Left ventricle myocardium inferior (tissue), 1 donor: Measurements from ENCODE around the gene FFAR2. TPM values are rescaled to one million over a fixed set of nuclear protein-coding genes. Genes with fewer than 3 reads are reported as not detected.

ENCODE experiments used
- DNase-seq: peaks from one replicate; pipeline ENCODE4 v3.0.0-alpha.2; 2020
- H3K27ac ChIP-seq: fragments of 200-600 bp; replicated peaks from 2 replicates; pipeline ENCODE4 v1.8.0; 2021
- H3K27me3 ChIP-seq: fragments of 200-600 bp; 2 replicates; pipeline ENCODE4 v1.8.0; 2021; ENCODE audit warnings: low read depth
- H3K36me3 ChIP-seq: fragments of 200-600 bp; 2 replicates; pipeline ENCODE4 v1.8.0; 2021
- H3K4me1 ChIP-seq: fragments of 200-600 bp; 2 replicates; pipeline ENCODE4 v1.8.0; 2021
- H3K4me3 ChIP-seq: fragments of 200-600 bp; 2 replicates; pipeline ENCODE4 v1.8.0; 2021; ENCODE audit warnings: mild to moderate bottlenecking, moderate library complexity
- H3K9me3 ChIP-seq: fragments of 200-600 bp; replicated peaks from 2 replicates; pipeline ENCODE4 v1.8.0; 2021
- intact Hi-C: fragments of 100-400 bp; cut with micrococcal nuclease; formaldehyde crosslinking; loops from one replicate; pipeline ENCODE4 v1.11.0; 2022
- total RNA-seq: library from RNA; stranded (reverse); fragmentation: NEBNext Ultra II Directional; extraction: Animal tissue kit (Norgen Biotek cat#: 25700); gene quantifications from one replicate; pipeline ENCODE4 v1.2.1, GENCODE V29; 2021
- TF ChIP-seq, protein P1 (sequence below): fragments of 200-600 bp; IDR thresholded peaks from 2 replicates; pipeline ENCODE4 v1.8.0; 2021; ENCODE audit warnings: antibody characterized with exemption, mild to moderate bottlenecking, borderline replicate concordance
- donor health status: DM: no; HTN: yes; CAD: no; lungs with severe emphysema.

The FFAR2 gene
- total RNA-seq, 1 donor from 2014 or later, result 0.27 TPM

DNA sequence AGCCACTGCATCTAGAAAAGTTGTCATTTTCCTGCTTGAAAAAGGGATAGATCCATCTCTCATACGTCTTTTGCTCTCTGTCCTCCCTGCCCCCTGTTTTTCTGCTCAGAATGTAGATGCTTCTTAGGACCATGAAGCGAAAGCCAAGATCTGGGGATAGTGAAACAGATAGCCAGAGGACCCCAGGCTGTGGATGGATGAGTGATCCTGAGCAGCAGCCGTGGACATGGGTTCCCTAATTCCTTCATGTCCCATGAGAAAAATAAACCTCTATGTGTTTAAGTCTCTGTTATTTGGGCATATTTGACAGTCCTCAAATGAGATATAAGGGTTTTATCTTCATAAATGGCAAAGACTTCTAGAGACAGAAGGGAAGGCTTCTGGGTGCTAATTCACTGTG lies 12.2 kb upstream of the FFAR2 start:
- TF ChIP-seq, protein P1, sequence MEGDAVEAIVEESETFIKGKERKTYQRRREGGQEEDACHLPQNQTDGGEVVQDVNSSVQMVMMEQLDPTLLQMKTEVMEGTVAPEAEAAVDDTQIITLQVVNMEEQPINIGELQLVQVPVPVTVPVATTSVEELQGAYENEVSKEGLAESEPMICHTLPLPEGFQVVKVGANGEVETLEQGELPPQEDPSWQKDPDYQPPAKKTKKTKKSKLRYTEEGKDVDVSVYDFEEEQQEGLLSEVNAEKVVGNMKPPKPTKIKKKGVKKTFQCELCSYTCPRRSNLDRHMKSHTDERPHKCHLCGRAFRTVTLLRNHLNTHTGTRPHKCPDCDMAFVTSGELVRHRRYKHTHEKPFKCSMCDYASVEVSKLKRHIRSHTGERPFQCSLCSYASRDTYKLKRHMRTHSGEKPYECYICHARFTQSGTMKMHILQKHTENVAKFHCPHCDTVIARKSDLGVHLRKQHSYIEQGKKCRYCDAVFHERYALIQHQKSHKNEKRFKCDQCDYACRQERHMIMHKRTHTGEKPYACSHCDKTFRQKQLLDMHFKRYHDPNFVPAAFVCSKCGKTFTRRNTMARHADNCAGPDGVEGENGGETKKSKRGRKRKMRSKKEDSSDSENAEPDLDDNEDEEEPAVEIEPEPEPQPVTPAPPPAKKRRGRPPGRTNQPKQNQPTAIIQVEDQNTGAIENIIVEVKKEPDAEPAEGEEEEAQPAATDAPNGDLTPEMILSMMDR, result no peak
- intact Hi-C loops, result no loop called here
- no peak for DNase-seq
- Histone ChIP-seq H3K27ac (peak overlapping the region; percentile 55), H3K4me1 (peaks cover 41% of the 10 kb centered on the region), H3K36me3 (no peaks in the 10 kb centered on the region), H3K4me3 (no peak overlapping the region), H3K9me3 (peaks cover 12% of the 10 kb centered on the region), H3K27me3 (no peaks in the 10 kb centered on the region)

DNA sequence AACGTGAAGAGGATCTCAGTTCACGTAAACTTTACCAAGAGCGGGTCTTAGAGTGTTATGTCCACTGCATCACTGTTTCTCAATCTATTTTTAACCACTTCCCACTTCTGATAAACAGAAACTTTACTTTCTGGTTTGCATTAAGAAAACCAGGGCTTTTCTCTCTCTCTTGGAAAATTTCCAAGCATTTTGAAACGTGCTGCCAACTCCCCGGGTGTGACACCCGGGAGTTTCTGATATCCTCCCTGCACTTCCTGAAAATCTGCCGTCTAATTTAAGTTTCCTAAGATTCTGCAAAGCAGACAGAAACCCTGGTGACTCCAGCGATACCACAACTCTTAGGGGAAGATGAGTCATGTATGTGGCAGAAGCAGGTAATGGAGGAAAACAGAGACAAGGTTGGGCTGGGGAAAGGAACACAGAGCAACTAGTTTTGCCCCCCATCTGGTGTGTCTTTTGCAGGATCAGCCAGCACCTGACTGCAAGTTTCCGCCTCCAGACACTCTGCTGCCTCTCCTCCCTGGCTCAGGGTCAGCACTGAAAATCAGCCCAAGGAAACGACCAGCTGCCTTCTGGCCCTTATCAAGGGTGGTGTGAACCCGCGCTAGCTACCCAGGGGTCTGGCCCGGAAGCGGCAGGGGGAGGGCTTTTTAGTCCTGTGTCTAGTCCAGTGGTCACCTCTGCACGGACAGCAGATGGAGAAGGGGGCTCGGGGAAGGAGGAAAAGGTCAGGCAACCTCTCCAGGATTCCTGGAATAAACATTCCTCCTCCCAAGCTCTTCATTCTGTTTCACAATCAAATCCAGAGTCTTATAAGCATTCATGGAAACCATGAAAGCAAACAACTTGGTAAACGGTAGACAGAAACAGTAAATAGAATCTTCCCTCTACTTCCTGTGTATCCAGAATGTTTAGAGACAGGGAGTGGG lies 11.3 kb upstream of the FFAR2 start:
- Histone ChIP-seq H3K27ac (peak overlapping the region; percentile 55), H3K36me3 (no peaks in the 10 kb centered on the region), H3K4me1 (peaks cover 41% of the 10 kb centered on the region), H3K9me3 (peaks cover 3% of the 10 kb centered on the region), H3K4me3 (peak overlapping the region; percentile 35), H3K27me3 (no peaks in the 10 kb centered on the region)
- intact Hi-C loops, result no loop called here
- DNase-seq, result no peak
- TF ChIP-seq, protein P1, result no peak

DNA sequence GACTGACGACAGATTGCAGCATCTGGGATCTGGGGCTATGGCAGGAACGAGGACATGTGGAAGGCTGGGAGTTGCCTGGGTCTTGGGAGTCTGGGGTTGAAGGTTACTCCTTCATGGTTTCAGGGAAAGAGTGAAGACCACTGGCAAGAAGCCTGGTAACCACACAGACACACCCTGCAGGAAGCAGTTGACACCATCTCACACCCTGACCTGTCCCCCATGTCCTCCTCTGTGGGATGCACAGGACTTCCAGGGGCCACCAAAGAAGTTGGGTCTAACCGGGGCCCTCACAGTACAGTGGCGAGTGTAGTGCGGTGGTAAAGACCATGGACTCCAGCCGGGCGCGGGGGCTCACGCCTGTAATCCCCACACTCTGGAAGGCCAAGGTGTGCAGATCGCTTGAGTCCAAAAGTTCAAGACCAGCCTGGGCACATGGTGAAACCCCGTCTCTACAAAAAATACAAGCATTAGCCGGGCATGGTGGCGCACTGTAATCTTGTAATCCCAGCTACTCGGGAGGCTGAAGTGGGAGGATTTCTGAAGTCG lies 10.6 kb upstream of the FFAR2 start:
- Histone ChIP-seq H3K27me3 (no peaks in the 10 kb centered on the region), H3K4me1 (peaks cover 41% of the 10 kb centered on the region)
- intact Hi-C loops, result no loop called here

DNA sequence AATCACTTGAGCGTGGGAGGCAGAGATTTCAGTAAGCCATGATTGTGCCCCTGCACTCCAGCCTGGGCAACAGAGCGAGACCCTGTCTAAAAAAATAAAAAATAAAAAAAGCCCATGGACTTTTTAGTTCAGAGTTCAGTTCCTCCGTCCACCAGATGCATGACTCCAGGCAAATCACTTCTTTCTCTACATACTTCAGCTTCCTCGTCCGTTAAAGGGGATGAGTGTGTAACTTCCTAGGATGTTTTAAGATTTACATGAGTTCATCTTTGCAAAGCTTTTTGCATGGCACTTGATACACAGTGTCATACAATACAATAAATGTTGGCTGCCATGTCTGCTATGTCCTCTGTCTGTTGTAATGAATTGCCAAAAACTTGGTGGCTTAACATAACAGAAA lies 10.0 kb upstream of the FFAR2 start:
- H3K27ac ChIP-seq, result no peak overlapping the region
- DNase-seq, result no peak
- TF ChIP-seq, protein P1, result no peak
- intact Hi-C loops, result no loop called here
- no peaks in the 10 kb centered on the region for H3K36me3 ChIP-seq
- no peak overlapping the region for H3K4me3 ChIP-seq
- no peaks in the 10 kb centered on the region for H3K9me3 ChIP-seq
- no peaks in the 10 kb centered on the region for H3K27me3 ChIP-seq
- peaks cover 41% of the 10 kb centered on the region for H3K4me1 ChIP-seq

More for the DNA sequence above, 10.6 kb upstream of the FFAR2 start:
- H3K27ac ChIP-seq, result peak overlapping the region; percentile 55
- H3K36me3 ChIP-seq, result no peaks in the 10 kb centered on the region
- H3K4me3 ChIP-seq, result no peak overlapping the region
- TF ChIP-seq, protein P1, result no peak
- no peaks in the 10 kb centered on the region for H3K9me3 ChIP-seq
- no peak for DNase-seq

DNA sequence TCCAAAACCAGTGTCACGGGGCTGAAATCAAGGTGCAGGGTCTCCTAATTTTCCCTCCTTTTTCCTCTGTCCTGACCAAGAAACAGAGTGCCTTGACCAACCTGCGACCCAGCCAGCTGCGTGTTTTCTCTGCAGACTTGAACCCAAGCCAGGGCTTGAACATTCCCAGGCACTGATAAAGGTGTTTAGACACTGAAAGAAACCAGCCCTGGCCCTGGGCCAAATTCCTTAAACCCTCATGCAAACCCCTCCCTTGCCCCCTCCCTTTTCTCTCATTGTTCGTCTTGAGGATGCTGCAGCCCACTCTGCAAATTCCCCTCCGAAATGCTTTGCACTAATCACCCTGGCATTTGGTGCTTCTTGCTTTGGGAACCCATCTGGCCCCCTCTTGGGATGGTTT lies 9.5 kb upstream of the FFAR2 start:
- Histone ChIP-seq H3K27me3 (no peaks in the 10 kb centered on the region), H3K27ac (no peak overlapping the region), H3K4me1 (peaks cover 41% of the 10 kb centered on the region), H3K9me3 (no peaks in the 10 kb centered on the region), H3K4me3 (no peak overlapping the region), H3K36me3 (no peaks in the 10 kb centered on the region)
- DNase-seq, result no peak
- TF ChIP-seq, protein P1, result no peak
- intact Hi-C loops, result no loop called here
